Progenitor cell of endocrine pancreas (in vitro differentiated cells): ENCODE measurements around the gene SYNE2. TPM values are rescaled to one million over a fixed set of nuclear protein-coding genes. Genes with fewer than 3 reads are reported as not detected.

Experiments used
- DNase-seq: peaks from one replicate; pipeline ENCODE4 v3.0.0; 2021; ENCODE audit warnings: low spot score; ENCODE audit not compliant: unreplicated experiment
- H3K27ac Mint-ChIP-seq: 2 replicates; pipeline ENCODE4 v1.8.0; 2021; ENCODE audit warnings: mild to moderate bottlenecking, moderate library complexity, mixed read lengths
- H3K27me3 Mint-ChIP-seq: 2 replicates; pipeline ENCODE4 v1.8.0; 2021; ENCODE audit warnings: mixed read lengths
- H3K36me3 Mint-ChIP-seq: 2 replicates; pipeline ENCODE4 v1.8.0; 2022; ENCODE audit warnings: mixed read lengths; ENCODE audit not compliant: insufficient read depth
- H3K4me1 Mint-ChIP-seq: 2 replicates; pipeline ENCODE4 v1.8.0; 2021; ENCODE audit warnings: low read depth, mixed read lengths
- H3K4me3 Mint-ChIP-seq: 2 replicates; pipeline ENCODE4 v1.8.0; 2021; ENCODE audit warnings: low read depth, mild to moderate bottlenecking, moderate library complexity, mixed read lengths
- H3K9me3 Mint-ChIP-seq: 2 replicates; pipeline ENCODE4 v1.8.0; 2021; ENCODE audit warnings: low read depth, mixed read lengths
- CTCF ChIP-seq: fragments of 200-600 bp; sonication (generic); IDR thresholded peaks from one replicate; pipeline ENCODE4 v1.5.0; 2021; ENCODE audit warnings: antibody characterized with exemption, mild to moderate bottlenecking; ENCODE audit not compliant: unreplicated experiment
- total RNA-seq: library from RNA; stranded (reverse); gene quantifications from 2 replicates; pipeline ENCODE4 v1.2.1, GENCODE V29; 2021

SYNE2 gene
- total RNA-seq, 1 donor from 2014 or later = 108 TPM

GRCh38 chr14:64126548-64126947 is 273.7 kb downstream of the SYNE2 start:
- H3K27me3 Mint-ChIP-seq = no peaks in the 10 kb centered on the region
- no peak overlapping the region for H3K4me3 Mint-ChIP-seq
- no peak overlapping the region for H3K27ac Mint-ChIP-seq
- no peaks in the 10 kb centered on the region for H3K9me3 Mint-ChIP-seq
- no peaks in the 10 kb centered on the region for H3K4me1 Mint-ChIP-seq
- no peak for TF ChIP-seq CTCF
- DNase-seq = no peak
- peaks cover 34% of the 10 kb centered on the region for H3K36me3 Mint-ChIP-seq

- H3K4me3 Mint-ChIP-seq = no peak overlapping the region
Observed at GRCh38 chr14:64137657-64138290, 285.0 kb downstream of the SYNE2 start.

GRCh38 chr14:64147126-64147790 is 294.5 kb downstream of the SYNE2 start:
- H3K9me3 Mint-ChIP-seq = no peaks in the 10 kb centered on the region
- no peak overlapping the region for H3K4me3 Mint-ChIP-seq
- no peak for TF ChIP-seq CTCF
- H3K4me1 Mint-ChIP-seq = no peaks in the 10 kb centered on the region
- no peaks in the 10 kb centered on the region for H3K27me3 Mint-ChIP-seq
- no peak for DNase-seq
- peaks cover 15% of the 10 kb centered on the region for H3K36me3 Mint-ChIP-seq
- peak overlapping the region; percentile 59 for H3K27ac Mint-ChIP-seq

More at GRCh38 chr14:64137657-64138290, 285.0 kb downstream of the SYNE2 start:
- peaks cover 2% of the 10 kb centered on the region for H3K4me1 Mint-ChIP-seq
- TF ChIP-seq CTCF = no peak
- no peak overlapping the region for H3K27ac Mint-ChIP-seq
- no peaks in the 10 kb centered on the region for H3K9me3 Mint-ChIP-seq
- H3K36me3 Mint-ChIP-seq = peaks cover 24% of the 10 kb centered on the region
- DNase-seq = no peak
- no peaks in the 10 kb centered on the region for H3K27me3 Mint-ChIP-seq

- peaks cover 15% of the 10 kb centered on the region for H3K36me3 Mint-ChIP-seq
- TF ChIP-seq CTCF = no peak
- no peak for DNase-seq
- H3K27ac Mint-ChIP-seq = no peak overlapping the region
- H3K27me3 Mint-ChIP-seq = no peaks in the 10 kb centered on the region
- H3K9me3 Mint-ChIP-seq = no peaks in the 10 kb centered on the region
- no peaks in the 10 kb centered on the region for H3K4me1 Mint-ChIP-seq
- no peak overlapping the region for H3K4me3 Mint-ChIP-seq
Observed at GRCh38 chr14:64149921-64150320, 297.1 kb downstream of the SYNE2 start.

- Mint-ChIP-seq H3K36me3 (peaks cover 27% of the 10 kb centered on the region), H3K27ac (no peak overlapping the region), H3K4me3 (no peak overlapping the region), H3K27me3 (no peaks in the 10 kb centered on the region), H3K4me1 (no peaks in the 10 kb centered on the region), H3K9me3 (no peaks in the 10 kb centered on the region)
- no peak for DNase-seq
- no peak for TF ChIP-seq CTCF
Observed at GRCh38 chr14:64158608-64159007, 305.8 kb downstream of the SYNE2 start.
